CD8-positive, alpha-beta memory T cell (primary cell): ENCODE measurements around the gene ENO1. TPM values are rescaled to one million over a fixed set of nuclear protein-coding genes. Genes with fewer than 3 reads are reported as not detected.
A peak's percentile ranks its signal among the peaks of the same experiment; 100 is the strongest.
"Not testable (repeated sequence)": the region's sequence is repeated elsewhere in the genome, so short reads cannot be mapped to it uniquely, and the experiment has no call there.

Source experiments
- CTCF ChIA-PET: fragments of 350-600 bp; sonication (Branson Sonifier 250); formaldehyde crosslinking; loops from one replicate; lab custom pipeline; 2021; ENCODE audit warnings: antibody characterized with exemption; lab: Charles Lee
- POLR2A ChIA-PET: fragments of 350-600 bp; sonication (Branson Sonifier 250); formaldehyde crosslinking; loops from one replicate; lab custom pipeline; 2021; ENCODE audit warnings: antibody characterized with exemption; lab: Charles Lee
- DNase-seq, 5 donors: peaks; one replicate each; pipeline versions ENCODE4 v3.0.0 to v3.0.0-alpha.2; 2020 to 2022; ENCODE audit warnings: mixed read lengths in 1 of 5
- H3K27ac ChIP-seq: one replicate; pipeline ENCODE4 v1.7.0; 2013; ENCODE audit warnings: low read depth, mild to moderate bottlenecking, low read length, moderate library complexity
- H3K27me3 ChIP-seq: 2 replicates; pipeline ENCODE4 v1.7.0; 2013; ENCODE audit warnings: low read length, mild to moderate bottlenecking; ENCODE audit not compliant: insufficient read depth, poor library complexity, severe bottlenecking
- H3K36me3 ChIP-seq: 2 replicates; pipeline ENCODE4 v1.7.0; 2013; ENCODE audit warnings: mild to moderate bottlenecking, low read length, moderate library complexity; ENCODE audit not compliant: insufficient read depth
- H3K4me1 ChIP-seq: 2 replicates; pipeline ENCODE4 v1.7.0; 2013; ENCODE audit warnings: mild to moderate bottlenecking, low read length, moderate library complexity; ENCODE audit not compliant: insufficient read depth
- H3K4me3 ChIP-seq: 2 replicates; pipeline ENCODE4 v1.7.0; 2013; ENCODE audit warnings: mild to moderate bottlenecking, low read length
- H3K9me3 ChIP-seq: 2 replicates; pipeline ENCODE4 v1.7.0; 2013; ENCODE audit warnings: mild to moderate bottlenecking, low read length
- H3K27ac Mint-ChIP-seq, 8 donors: one replicate each; pipeline ENCODE4 v1.8.0; 2020 to 2021; ENCODE audit warnings: mixed read lengths in 8 of 8, mild to moderate bottlenecking in 6 of 8, inconsistent platforms in 3 of 8, moderate library complexity in 3 of 8
- H3K27me3 Mint-ChIP-seq, 2 donors: one replicate each; pipeline ENCODE4 v1.8.0; 2020 to 2021; ENCODE audit warnings: mixed read lengths in 2 of 2, mild to moderate bottlenecking in 1 of 2, moderate library complexity in 1 of 2
- H3K36me3 Mint-ChIP-seq, 3 donors: one replicate each; pipeline ENCODE4 v1.8.0; 2020 to 2021; ENCODE audit warnings: mixed read lengths in 3 of 3, inconsistent platforms in 1 of 3, mild to moderate bottlenecking in 1 of 3
- H3K4me1 Mint-ChIP-seq, 3 donors: one replicate each; pipeline ENCODE4 v1.8.0; 2020 to 2021; ENCODE audit warnings: mixed read lengths in 3 of 3, inconsistent platforms in 1 of 3, mild to moderate bottlenecking in 1 of 3
- H3K4me3 Mint-ChIP-seq, 7 donors: one replicate each; pipeline ENCODE4 v1.8.0; 2020 to 2021; ENCODE audit warnings: mixed read lengths in 7 of 7, mild to moderate bottlenecking in 6 of 7, moderate library complexity in 4 of 7, inconsistent platforms in 2 of 7
- H3K9me3 Mint-ChIP-seq, 5 donors: one replicate each; pipeline ENCODE4 v1.8.0; 2020 to 2022; ENCODE audit warnings: mixed read lengths in 5 of 5, mild to moderate bottlenecking in 3 of 5, moderate library complexity in 2 of 5, inconsistent platforms in 1 of 5
- polyA plus RNA-seq: library from polyadenylated mRNA; unstranded; fragments of 300-500 nt; fragmentation: Illumina TruSeq; gene quantifications from one replicate; pipeline ENCODE4 v1.2.3, GENCODE V29; 2021
- total RNA-seq, 2 experiments: library from RNA; stranded (reverse); gene quantifications; one replicate each; pipeline ENCODE4 v1.2.3, GENCODE V29; 2021

Gene ENO1
- 1,000 to 10,000 TPM; 3,105 to 3,136 TPM for total RNA-seq
- polyA plus RNA-seq, result 1,061 TPM

DNA sequence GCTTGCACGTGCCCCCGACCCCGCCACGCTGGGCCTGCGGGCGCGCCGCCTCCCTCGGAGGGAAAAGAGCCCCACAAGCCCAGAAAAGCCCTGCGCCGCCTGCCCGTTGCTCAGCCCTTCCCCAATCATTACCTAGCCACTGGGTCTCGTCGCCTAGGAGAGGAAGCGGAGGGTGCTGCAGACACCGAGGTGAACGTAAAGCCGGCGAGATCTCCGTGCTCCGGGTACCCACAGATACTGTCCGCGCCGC is at the start of gene ENO1:
TSS of gene ENO1 (minus strand) at position 239 of the 250 bp plus-strand sequence. CDS start 3,778 bp downstream, outside the sequence.
- Histone ChIP-seq H3K4me3 (peak within 1 kb of the TSS; percentile 76), H3K4me1 (peaks cover 47% of the 10 kb centered on the region), H3K27me3 (no peaks in the 10 kb centered on the region), H3K36me3 (peaks cover 23% of the 10 kb centered on the region), H3K9me3 (no peaks in the 10 kb centered on the region), H3K27ac (peak within 1 kb of the TSS; percentile 89)
- H3K9me3 Mint-ChIP-seq, result peaks cover 0 to 2% (median 0%) of the 10 kb centered on the region in 5 donors
- H3K4me3 Mint-ChIP-seq, result peak within 1 kb of the TSS; percentile 92 to 97 (median 94)
- H3K36me3 Mint-ChIP-seq, result peaks cover 0 to 40% (median 3%) of the 10 kb centered on the region in 3 donors
- H3K27ac Mint-ChIP-seq, result peak within 1 kb of the TSS; percentile 91 to 99 (median 98)
- ChIA-PET CTCF (interaction anchor here (0.7 to 6.7 kb wide), 8 partner anchors 11 to 126 kb away, joined by 3 to 80 read pairs (median 8); no protein-coding TSS in a partner anchor), POLR2A (interaction anchor here (0.5 to 2.3 kb wide), 8 partner anchors 11 to 706 kb away, joined by 3 to 10 read pairs (median 5); partner anchors contain the start of gene RERE)
- H3K27me3 Mint-ChIP-seq, result peaks cover 0 to 2% of the 10 kb centered on the region in 2 donors
- DNase-seq, result no peak
- H3K4me1 Mint-ChIP-seq, result peaks cover 43 to 57% (median 43%) of the 10 kb centered on the region in 3 donors

DNA sequence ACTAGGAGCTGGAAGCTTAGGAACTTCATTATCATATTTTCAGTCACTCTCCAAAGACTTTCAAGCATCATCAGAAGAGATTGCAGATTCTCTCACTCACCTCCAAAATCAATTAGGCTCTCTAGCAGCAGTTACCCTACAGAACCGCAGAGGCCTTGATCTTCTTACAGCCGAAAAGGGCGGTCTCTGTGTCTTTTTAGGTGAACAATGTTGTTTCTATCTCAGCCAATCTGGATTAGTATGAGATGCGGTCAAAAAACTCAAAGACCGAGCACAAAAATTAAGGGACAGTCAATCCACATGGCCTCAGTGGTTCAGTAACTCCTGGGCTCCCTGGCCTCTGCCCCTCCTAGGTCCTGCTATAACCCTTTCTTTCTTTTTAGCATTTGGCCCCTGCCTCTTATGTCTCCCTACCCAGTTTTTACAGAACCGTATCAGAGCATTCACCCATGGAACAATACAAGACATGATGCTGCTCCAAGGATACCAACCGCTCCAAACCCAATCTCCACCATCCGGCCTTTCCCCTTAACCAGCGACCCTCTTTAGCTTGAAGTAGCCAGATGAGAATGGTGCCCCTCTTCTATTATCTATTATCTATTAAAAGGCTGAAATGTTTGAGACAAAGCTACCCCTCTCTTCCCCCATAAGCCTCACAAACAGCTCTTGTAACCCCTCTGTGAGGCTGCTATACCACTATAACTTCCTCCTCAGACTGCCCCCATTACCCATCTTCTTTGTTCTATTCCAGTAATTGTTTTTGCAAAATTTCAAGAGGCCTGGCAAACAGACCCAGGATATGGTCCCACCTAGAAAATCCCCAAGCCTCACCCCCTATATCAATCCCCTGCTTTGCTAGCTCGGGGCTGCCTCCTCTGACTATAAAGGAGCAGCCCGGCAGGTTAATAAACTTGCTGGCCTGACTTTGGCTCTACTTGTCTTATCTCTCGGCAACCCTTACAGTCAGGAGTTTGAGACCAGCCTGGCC is 48.5 kb upstream of the ENO1 start:
- Histone ChIP-seq H3K36me3 (no peaks in the 10 kb centered on the region), H3K4me1 (peaks cover 44% of the 10 kb centered on the region), H3K4me3 (peak overlapping the region; percentile 32), H3K27me3 (no peaks in the 10 kb centered on the region), H3K9me3 (no peaks in the 10 kb centered on the region), H3K27ac (no peak overlapping the region)
- H3K27ac Mint-ChIP-seq, result no peak overlapping the region
- ChIA-PET CTCF (interaction anchor here (0.9 to 1.3 kb wide), 2 partner anchors 14 to 62 kb away, joined by 3 to 4 read pairs; no protein-coding TSS in a partner anchor), POLR2A (no interaction called here)
- H3K4me3 Mint-ChIP-seq, result no peak overlapping the region
- H3K4me1 Mint-ChIP-seq, result peaks cover 5 to 11% (median 5%) of the 10 kb centered on the region in 3 donors
- H3K27me3 Mint-ChIP-seq, result no peaks in the 10 kb centered on the region
- H3K9me3 Mint-ChIP-seq, result no peaks in the 10 kb centered on the region
- DNase-seq, result peak in 2 of 5 donors; percentile 21 to 84
- H3K36me3 Mint-ChIP-seq, result peaks cover 0 to 1% (median 0%) of the 10 kb centered on the region in 3 donors

DNA sequence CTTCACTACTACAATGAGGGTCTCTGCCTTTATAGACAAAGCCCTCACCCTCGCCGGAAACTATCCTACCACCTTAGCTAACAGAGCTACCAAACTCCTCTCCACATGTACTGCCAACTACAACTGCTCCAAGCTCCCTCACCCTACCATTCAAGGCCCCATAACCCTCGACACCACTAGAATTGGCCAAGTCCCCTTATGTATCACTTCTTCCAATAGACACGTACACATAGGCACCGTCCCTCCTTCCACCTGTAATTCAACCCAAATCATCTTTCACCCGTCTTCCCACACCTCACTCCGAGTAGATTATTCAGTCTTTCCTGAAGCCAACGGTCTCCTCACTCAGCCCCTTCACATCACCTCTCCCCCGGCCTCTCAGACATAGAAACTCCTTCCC is 47.5 kb upstream of the ENO1 start:
- Histone ChIP-seq H3K4me3 (peak overlapping the region; percentile 32), H3K27ac (no peak overlapping the region), H3K27me3 (no peaks in the 10 kb centered on the region), H3K9me3 (no peaks in the 10 kb centered on the region), H3K4me1 (peaks cover 55% of the 10 kb centered on the region), H3K36me3 (no peaks in the 10 kb centered on the region)
- Mint-ChIP-seq H3K27ac (no peak overlapping the region), H3K9me3 (no peaks in the 10 kb centered on the region), H3K4me3 (no peak overlapping the region), H3K27me3 (no peaks in the 10 kb centered on the region), H3K36me3 (peaks cover 0 to 1% (median 0%) of the 10 kb centered on the region in 3 donors), H3K4me1 (peaks cover 12 to 21% (median 15%) of the 10 kb centered on the region in 3 donors)
- ChIA-PET POLR2A (no interaction called here), CTCF (interaction anchor here (1.0 to 1.2 kb wide), 2 partner anchors 55 to 79 kb away, joined by 3 to 4 read pairs; no protein-coding TSS in a partner anchor)
- DNase-seq, result peak in 1 of 5 donors; percentile 41

- H3K4me3 ChIP-seq, result peak overlapping the region; percentile 46
- DNase-seq, result no peak
- H3K27me3 Mint-ChIP-seq, result no peaks in the 10 kb centered on the region
- H3K4me3 Mint-ChIP-seq, result no peak overlapping the region
- no peaks in the 10 kb centered on the region for H3K27me3 ChIP-seq
- H3K27ac ChIP-seq, result no peak overlapping the region
- ChIA-PET CTCF (interaction anchor here (0.8 to 1.2 kb wide), 3 partner anchors 38 to 79 kb away, joined by 3 to 4 read pairs (median 3); no protein-coding TSS in a partner anchor), POLR2A (no interaction called here)
- H3K36me3 ChIP-seq, result no peaks in the 10 kb centered on the region
- H3K27ac Mint-ChIP-seq, result no peak overlapping the region
- no peaks in the 10 kb centered on the region for H3K9me3 Mint-ChIP-seq
- H3K4me1 Mint-ChIP-seq, result peaks cover 16 to 26% (median 21%) of the 10 kb centered on the region in 3 donors
- H3K4me1 ChIP-seq, result peaks cover 60% of the 10 kb centered on the region
- peaks cover 0 to 1% (median 0%) of the 10 kb centered on the region in 3 donors for H3K36me3 Mint-ChIP-seq
- H3K9me3 ChIP-seq, result no peaks in the 10 kb centered on the region
Measured at GRCh38 chr1:8925406-8925805, 46.9 kb upstream of the ENO1 start.

DNA sequence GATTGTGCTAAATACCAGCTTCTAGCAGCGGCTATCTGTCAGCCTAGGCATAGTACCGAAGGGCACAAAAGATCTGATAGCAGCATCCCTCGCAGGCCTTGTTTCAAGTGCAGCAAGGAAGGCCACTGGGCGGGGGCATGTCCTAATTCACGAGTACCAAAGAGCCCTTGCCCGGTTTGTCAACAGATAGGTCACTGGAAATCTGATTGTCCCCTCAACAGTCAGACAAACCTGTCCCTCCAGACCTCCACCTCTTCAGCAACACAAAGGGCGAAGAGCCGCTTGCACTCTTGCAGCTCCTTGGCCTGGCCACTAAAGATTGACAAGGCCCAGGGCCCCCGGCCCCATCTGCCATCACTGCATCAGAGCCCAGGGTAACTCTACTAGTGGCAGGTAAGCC is 44.5 kb upstream of the ENO1 start:
- H3K9me3 Mint-ChIP-seq, result no peaks in the 10 kb centered on the region
- Histone ChIP-seq H3K27ac (no peak overlapping the region), H3K4me1 (peaks cover 63% of the 10 kb centered on the region), H3K36me3 (no peaks in the 10 kb centered on the region), H3K9me3 (no peaks in the 10 kb centered on the region), H3K4me3 (no peak overlapping the region), H3K27me3 (no peaks in the 10 kb centered on the region)
- peak in 1 of 5 donors; percentile 38 for DNase-seq
- peak overlapping the region in 3 of 7 donors; percentile 8 to 68 (median 16) for H3K4me3 Mint-ChIP-seq
- ChIA-PET POLR2A (no interaction called here), CTCF (interaction anchor here (1.3 to 1.8 kb wide), 2 partner anchors 60 to 81 kb away, joined by 3 to 11 read pairs; no protein-coding TSS in a partner anchor)
- H3K27ac Mint-ChIP-seq, result peak overlapping the region in 4 of 8 donors; percentile 24 to 95 (median 69)
- peaks cover 19 to 28% (median 28%) of the 10 kb centered on the region in 3 donors for H3K4me1 Mint-ChIP-seq
- no peaks in the 10 kb centered on the region for H3K27me3 Mint-ChIP-seq
- peaks cover 0 to 4% (median 1%) of the 10 kb centered on the region in 3 donors for H3K36me3 Mint-ChIP-seq

GRCh38 chr1:8917536-8917935 is 39.0 kb upstream of the ENO1 start:
- POLR2A ChIA-PET, result interaction anchor here (0.5 to 1.9 kb wide), 3 partner anchors 48 to 87 kb away, joined by 4 to 5 read pairs (median 5); no protein-coding TSS in a partner anchor
- peaks cover 34% of the 10 kb centered on the region for H3K4me1 ChIP-seq
- H3K4me3 ChIP-seq, H3K36me3 Mint-ChIP-seq, H3K27me3 ChIP-seq, H3K27ac ChIP-seq, H3K27me3 Mint-ChIP-seq, H3K4me3 Mint-ChIP-seq, H3K9me3 Mint-ChIP-seq, H3K36me3 ChIP-seq, DNase-seq, H3K9me3 ChIP-seq: not testable (repeated sequence)
- Mint-ChIP-seq H3K4me1 (peaks cover 19 to 30% (median 29%) of the 10 kb centered on the region in 3 donors), H3K27ac (peak overlapping the region in 1 of 8 donors; percentile 49)
- CTCF ChIA-PET, result interaction anchor here (0.6 to 7.7 kb wide), 9 partner anchors 20 to 1515 kb away, joined by 3 to 53 read pairs (median 6); partner anchors contain the start of gene ENO1

DNA sequence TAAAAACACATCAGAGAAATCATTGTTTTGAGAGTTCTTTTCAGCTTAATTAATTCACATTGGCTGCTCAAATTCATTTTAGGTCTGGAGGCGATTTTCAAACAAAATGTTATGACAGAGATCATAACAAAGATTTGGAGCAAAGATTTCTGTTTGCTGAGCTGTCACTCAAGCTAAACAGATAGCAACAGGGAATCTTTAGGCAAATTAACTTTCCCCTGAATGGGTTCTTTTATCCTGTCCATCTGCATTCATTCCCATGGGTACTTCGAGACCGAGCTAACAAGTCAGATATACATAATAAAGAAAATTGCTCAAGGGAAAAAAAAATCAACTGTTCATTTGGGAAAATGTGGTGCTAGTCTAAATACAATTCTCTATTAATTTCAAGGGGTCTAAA is 37.0 kb upstream of the ENO1 start:
- peaks cover 0 to 4% (median 2%) of the 10 kb centered on the region in 3 donors for H3K36me3 Mint-ChIP-seq
- no peaks in the 10 kb centered on the region for H3K36me3 ChIP-seq
- H3K27me3 Mint-ChIP-seq, result peaks cover 0 to 8% of the 10 kb centered on the region in 2 donors
- no peaks in the 10 kb centered on the region for H3K9me3 Mint-ChIP-seq
- H3K9me3 ChIP-seq, result no peaks in the 10 kb centered on the region
- ChIA-PET CTCF (interaction anchor here (0.9 to 7.7 kb wide), 2 partner anchors 47 to 89 kb away, joined by 3 to 53 read pairs; no protein-coding TSS in a partner anchor), POLR2A (no interaction called here)
- H3K27me3 ChIP-seq, result no peaks in the 10 kb centered on the region
- peak overlapping the region in 1 of 8 donors; percentile 17 for H3K27ac Mint-ChIP-seq
- H3K4me1 ChIP-seq, result peaks cover 16% of the 10 kb centered on the region
- no peak overlapping the region for H3K4me3 ChIP-seq
- H3K27ac ChIP-seq, result no peak overlapping the region
- no peak for DNase-seq
- peaks cover 4 to 11% (median 10%) of the 10 kb centered on the region in 3 donors for H3K4me1 Mint-ChIP-seq
- no peak overlapping the region for H3K4me3 Mint-ChIP-seq
